ENCODE data around the gene SLC38A2. TPM values are rescaled to one million over a fixed set of nuclear protein-coding genes. Genes with fewer than 3 reads are reported as not detected.

Gene SLC38A2
- total and polyA plus RNA-seq, 2 experiments from 2014 or later: 181 to 718 TPM

- Mint-ChIP-seq H3K9me3 (peaks cover 45% of the 10 kb centered on the region), H3K4me1 (peaks cover 38% of the 10 kb centered on the region), H3K27ac (no peak overlapping the region), H3K4me3 (no peak overlapping the region), H3K27me3 (ENCODE audit: insufficient read depth, low read depth, poor library complexity) (peaks cover 1% of the 10 kb centered on the region), H3K36me3 (ENCODE audit: low read depth) (peaks cover 86% of the 10 kb centered on the region)
- no peak overlapping the region for H3K4me3 ChIP-seq
- H3K4me1 ChIP-seq (ENCODE audit: insufficient read depth): peaks cover 22% of the 10 kb centered on the region
- H2AFZ ChIP-seq: no peak overlapping the region
- H3K27ac ChIP-seq (ENCODE audit: low read depth): no peak overlapping the region
- no peaks in the 10 kb centered on the region for H3K79me2 ChIP-seq (replicated peaks; ENCODE audit: insufficient read depth)
- TF ChIP-seq EZH2 (IDR thresholded peaks at IDR 0.05; ENCODE audit: low read depth, unreplicated experiment): no peak
- TF ChIP-seq EZH2phosphoT487 (IDR thresholded peaks at IDR 0.05; ENCODE audit: unreplicated experiment): no peak
- no peak for TF ChIP-seq ZNF331 (CRISPR knock-in tag; IDR thresholded peaks at IDR 0.05; ENCODE audit: low read depth)
- no peak for TF ChIP-seq CTCF (conservative IDR thresholded peaks at IDR 0.05; ENCODE audit: low read depth in 2 of 2)
- no peak for TF ChIP-seq STAT1 (IDR thresholded peaks at IDR 0.05; ENCODE audit: unreplicated experiment)
- no peak for TF ChIP-seq ETS1 (IDR thresholded peaks at IDR 0.05)
- no peak for TF ChIP-seq NANOG (IDR thresholded peaks at IDR 0.05; ENCODE audit: borderline replicate concordance)
- no peak for TF ChIP-seq JUNB (IDR thresholded peaks at IDR 0.05; ENCODE audit: unreplicated experiment)
- TF ChIP-seq REST (IDR thresholded peaks at IDR 0.05; ENCODE audit: unreplicated experiment): no peak
- no peak for TF ChIP-seq POLR2AphosphoS5 (IDR thresholded peaks at IDR 0.05; ENCODE audit: low read depth)
- TF ChIP-seq ZNF462 (CRISPR knock-in tag; IDR thresholded peaks at IDR 0.05): no peak
- TF ChIP-seq ZNF114 (CRISPR knock-in tag; IDR thresholded peaks at IDR 0.05): no peak
- no peak for ATAC-seq
- no peaks in the 10 kb centered on the region for H3K27me3 ChIP-seq (ENCODE audit: insufficient read depth)
- no peak for DNase-seq (ENCODE audit: low spot score)
- no peaks in the 10 kb centered on the region for H3K9me2 ChIP-seq (ENCODE audit: insufficient read depth)
- no peaks in the 10 kb centered on the region for H3F3A ChIP-seq (replicated peaks; ENCODE audit: low read depth)
- H4K20me1 ChIP-seq (replicated peaks; ENCODE audit: insufficient read depth): no peaks in the 10 kb centered on the region
- H3K36me3 ChIP-seq (ENCODE audit: insufficient read depth): peaks cover 15% of the 10 kb centered on the region; the same call in 1 of the 2 replicates
- H3K4me2 ChIP-seq: no peak overlapping the region
Measured at GRCh38 chr12:46396826-46397225, 24.3 kb upstream of the SLC38A2 start.

Measured in GM23338 (cell line).